ENCODE results near the gene CPXM2.

The CPXM2 gene

DNA sequence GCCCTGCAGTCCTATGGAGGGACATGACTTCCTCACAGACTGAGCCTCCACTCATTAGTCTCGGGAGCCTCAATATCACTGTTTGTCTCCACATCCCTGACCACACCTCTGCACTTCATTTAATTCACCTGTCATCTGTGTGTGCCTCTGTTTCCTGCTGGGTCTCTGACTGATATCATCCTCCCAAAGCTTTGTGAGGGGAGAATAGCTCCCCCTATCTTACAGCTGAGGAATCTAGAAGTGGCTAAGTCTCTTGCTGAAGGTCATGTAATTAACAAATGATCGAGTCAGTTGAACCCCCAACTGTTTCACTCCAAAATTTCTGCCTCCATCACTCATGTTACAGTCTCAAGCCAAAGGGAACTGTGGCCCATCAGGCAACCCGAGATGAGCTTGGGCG, 5.5 kb upstream of the CPXM2 start:
- TF ChIP-seq CREB1 (IDR thresholded peaks at IDR 0.05; ENCODE audit: low read depth) (no peak), EP300 (IDR thresholded peaks at IDR 0.05; ENCODE audit: borderline replicate concordance) (no peak), RAD21 (IDR thresholded peaks at IDR 0.05; ENCODE audit: low read depth) (peak; percentile 41), TEAD4 (IDR thresholded peaks at IDR 0.05) (no peak)

DNA sequence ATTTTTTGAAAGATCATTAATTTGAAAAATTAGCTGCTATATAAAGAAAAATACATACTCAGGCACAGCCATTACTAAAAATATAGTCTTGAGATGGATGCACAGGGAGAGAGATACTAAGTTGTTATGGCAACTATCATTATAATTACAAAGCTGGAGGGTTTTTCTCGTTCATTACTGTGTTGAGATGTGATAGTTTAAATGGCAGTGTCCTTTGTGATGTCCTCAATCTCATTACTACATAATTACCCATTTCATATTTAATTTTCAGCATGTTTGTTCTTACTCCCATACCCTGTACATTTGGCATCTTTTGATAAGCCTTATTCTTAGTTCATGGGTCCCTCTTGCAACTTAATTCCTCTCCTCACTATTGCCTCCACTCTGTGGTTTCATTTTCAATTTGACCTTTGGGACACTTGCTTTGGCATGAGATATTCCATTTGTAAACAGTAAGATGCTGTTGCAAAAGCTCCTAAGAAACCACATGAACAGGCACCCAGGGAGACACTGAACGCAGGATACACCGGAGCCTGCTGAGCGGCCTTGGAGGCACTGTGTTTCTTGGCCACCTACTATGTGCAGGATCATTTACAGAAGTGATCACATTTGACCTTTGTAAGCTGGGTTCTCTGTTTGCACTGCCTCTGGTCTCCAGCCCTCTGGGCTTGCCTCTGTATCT, 4.8 kb upstream of the CPXM2 start:
- TF ChIP-seq FOXM1 (IDR thresholded peaks at IDR 0.05; ENCODE audit: borderline replicate concordance, low read depth), result no peak
- TF ChIP-seq ZBTB7A (IDR thresholded peaks at IDR 0.05; ENCODE audit: low read depth), result no peak
- TF ChIP-seq TCF12 (IDR thresholded peaks at IDR 0.05; ENCODE audit: low read depth), result no peak
- TF ChIP-seq TEAD4 (IDR thresholded peaks at IDR 0.05), result no peak
- no peak for TF ChIP-seq YY1 (IDR thresholded peaks at IDR 0.05; ENCODE audit: low read depth)
- TF ChIP-seq, protein P1, sequence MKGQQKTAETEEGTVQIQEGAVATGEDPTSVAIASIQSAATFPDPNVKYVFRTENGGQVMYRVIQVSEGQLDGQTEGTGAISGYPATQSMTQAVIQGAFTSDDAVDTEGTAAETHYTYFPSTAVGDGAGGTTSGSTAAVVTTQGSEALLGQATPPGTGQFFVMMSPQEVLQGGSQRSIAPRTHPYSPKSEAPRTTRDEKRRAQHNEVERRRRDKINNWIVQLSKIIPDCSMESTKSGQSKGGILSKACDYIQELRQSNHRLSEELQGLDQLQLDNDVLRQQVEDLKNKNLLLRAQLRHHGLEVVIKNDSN (IDR thresholded peaks at IDR 0.05), result no peak
- no peak for TF ChIP-seq NFIC (IDR thresholded peaks at IDR 0.05)
- no peak for TF ChIP-seq TAF1 (IDR thresholded peaks at IDR 0.05; ENCODE audit: low read depth)
- no peak for TF ChIP-seq EP300 (IDR thresholded peaks at IDR 0.05; ENCODE audit: borderline replicate concordance)
- TF ChIP-seq CREB1 (IDR thresholded peaks at IDR 0.05; ENCODE audit: low read depth), result no peak
- no peak for TF ChIP-seq CEBPB (IDR thresholded peaks at IDR 0.05)
- no peak for TF ChIP-seq RAD21 (IDR thresholded peaks at IDR 0.05; ENCODE audit: low read depth)
- TF ChIP-seq, protein P2, sequence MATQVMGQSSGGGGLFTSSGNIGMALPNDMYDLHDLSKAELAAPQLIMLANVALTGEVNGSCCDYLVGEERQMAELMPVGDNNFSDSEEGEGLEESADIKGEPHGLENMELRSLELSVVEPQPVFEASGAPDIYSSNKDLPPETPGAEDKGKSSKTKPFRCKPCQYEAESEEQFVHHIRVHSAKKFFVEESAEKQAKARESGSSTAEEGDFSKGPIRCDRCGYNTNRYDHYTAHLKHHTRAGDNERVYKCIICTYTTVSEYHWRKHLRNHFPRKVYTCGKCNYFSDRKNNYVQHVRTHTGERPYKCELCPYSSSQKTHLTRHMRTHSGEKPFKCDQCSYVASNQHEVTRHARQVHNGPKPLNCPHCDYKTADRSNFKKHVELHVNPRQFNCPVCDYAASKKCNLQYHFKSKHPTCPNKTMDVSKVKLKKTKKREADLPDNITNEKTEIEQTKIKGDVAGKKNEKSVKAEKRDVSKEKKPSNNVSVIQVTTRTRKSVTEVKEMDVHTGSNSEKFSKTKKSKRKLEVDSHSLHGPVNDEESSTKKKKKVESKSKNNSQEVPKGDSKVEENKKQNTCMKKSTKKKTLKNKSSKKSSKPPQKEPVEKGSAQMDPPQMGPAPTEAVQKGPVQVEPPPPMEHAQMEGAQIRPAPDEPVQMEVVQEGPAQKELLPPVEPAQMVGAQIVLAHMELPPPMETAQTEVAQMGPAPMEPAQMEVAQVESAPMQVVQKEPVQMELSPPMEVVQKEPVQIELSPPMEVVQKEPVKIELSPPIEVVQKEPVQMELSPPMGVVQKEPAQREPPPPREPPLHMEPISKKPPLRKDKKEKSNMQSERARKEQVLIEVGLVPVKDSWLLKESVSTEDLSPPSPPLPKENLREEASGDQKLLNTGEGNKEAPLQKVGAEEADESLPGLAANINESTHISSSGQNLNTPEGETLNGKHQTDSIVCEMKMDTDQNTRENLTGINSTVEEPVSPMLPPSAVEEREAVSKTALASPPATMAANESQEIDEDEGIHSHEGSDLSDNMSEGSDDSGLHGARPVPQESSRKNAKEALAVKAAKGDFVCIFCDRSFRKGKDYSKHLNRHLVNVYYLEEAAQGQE (IDR thresholded peaks at IDR 0.05; ENCODE audit: low read depth), result no peak

DNA sequence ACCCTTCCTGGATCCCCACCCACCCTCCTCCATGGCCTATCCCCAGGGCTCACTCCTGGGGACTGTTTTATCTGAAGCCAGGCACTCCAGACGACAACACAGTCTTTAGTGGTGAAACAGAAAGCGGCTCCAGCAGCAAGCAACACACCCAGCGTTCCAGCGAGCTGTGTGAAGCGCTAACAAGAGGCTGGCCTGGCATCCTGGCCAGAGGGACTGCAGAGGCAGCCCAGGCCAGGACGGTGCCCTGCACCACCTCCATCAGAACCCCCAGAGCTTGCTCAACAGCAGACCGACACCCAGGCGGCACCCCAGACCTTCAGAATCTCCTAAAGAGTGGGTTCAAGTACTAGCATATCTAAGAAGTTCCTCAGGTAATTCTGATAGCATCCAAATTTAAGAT, 2.0 kb upstream of the CPXM2 start:
- TF ChIP-seq EP300 (IDR thresholded peaks at IDR 0.05; ENCODE audit: borderline replicate concordance), result no peak
- TF ChIP-seq NFIC (IDR thresholded peaks at IDR 0.05), result no peak
- TF ChIP-seq FOXM1 (IDR thresholded peaks at IDR 0.05; ENCODE audit: borderline replicate concordance, low read depth), result no peak
- TF ChIP-seq TAF1 (IDR thresholded peaks at IDR 0.05; ENCODE audit: low read depth), result no peak
- TF ChIP-seq YY1 (IDR thresholded peaks at IDR 0.05; ENCODE audit: low read depth), result no peak
- TF ChIP-seq, protein P2 (IDR thresholded peaks at IDR 0.05; ENCODE audit: low read depth), result no peak
- TF ChIP-seq, protein P3, sequence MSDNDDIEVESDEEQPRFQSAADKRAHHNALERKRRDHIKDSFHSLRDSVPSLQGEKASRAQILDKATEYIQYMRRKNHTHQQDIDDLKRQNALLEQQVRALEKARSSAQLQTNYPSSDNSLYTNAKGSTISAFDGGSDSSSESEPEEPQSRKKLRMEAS (IDR thresholded peaks at IDR 0.05), result no peak
- TF ChIP-seq TEAD4 (IDR thresholded peaks at IDR 0.05), result no peak
- no peak for TF ChIP-seq ZBTB7A (IDR thresholded peaks at IDR 0.05; ENCODE audit: low read depth)
- no peak for TF ChIP-seq TCF12 (IDR thresholded peaks at IDR 0.05; ENCODE audit: low read depth)
- TF ChIP-seq, protein P1 (IDR thresholded peaks at IDR 0.05), result no peak
- TF ChIP-seq EGR1 (IDR thresholded peaks at IDR 0.05), result no peak

DNA sequence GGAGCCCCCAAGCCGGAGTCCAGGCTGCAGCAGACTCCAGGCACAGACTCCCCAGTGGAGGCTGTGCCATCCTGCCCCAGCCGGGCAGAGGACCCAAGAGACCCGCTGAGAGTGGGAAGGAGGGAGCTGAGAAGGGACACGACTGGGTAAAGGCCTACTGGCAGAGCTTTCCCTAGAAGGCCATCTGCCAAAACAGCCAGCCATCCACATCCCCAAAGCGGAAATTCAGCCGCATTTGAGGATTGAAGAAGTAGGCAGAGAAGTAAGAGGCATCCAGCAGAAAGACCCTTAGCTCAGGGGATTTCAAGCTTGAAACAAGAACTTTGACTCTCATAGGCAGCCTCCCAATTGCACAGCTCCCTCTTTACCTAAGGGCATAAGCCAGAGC, 857 bp downstream of the CPXM2 start:
- TF ChIP-seq CEBPB (IDR thresholded peaks at IDR 0.05), result no peak
- no peak for TF ChIP-seq NFIC (IDR thresholded peaks at IDR 0.05)
- TF ChIP-seq EGR1 (IDR thresholded peaks at IDR 0.05), result no peak
- TF ChIP-seq, protein P3 (IDR thresholded peaks at IDR 0.05), result no peak
- no peak for TF ChIP-seq YY1 (IDR thresholded peaks at IDR 0.05; ENCODE audit: low read depth)
- no peak for TF ChIP-seq FOXM1 (IDR thresholded peaks at IDR 0.05; ENCODE audit: borderline replicate concordance, low read depth)
- TF ChIP-seq ZBTB7A (IDR thresholded peaks at IDR 0.05; ENCODE audit: low read depth), result no peak
- TF ChIP-seq, protein P2 (IDR thresholded peaks at IDR 0.05; ENCODE audit: low read depth), result no peak
- no peak for TF ChIP-seq RAD21 (IDR thresholded peaks at IDR 0.05; ENCODE audit: low read depth)
- no peak for TF ChIP-seq EP300 (IDR thresholded peaks at IDR 0.05; ENCODE audit: borderline replicate concordance)
- TF ChIP-seq TCF12 (IDR thresholded peaks at IDR 0.05; ENCODE audit: low read depth), result no peak
- TF ChIP-seq TAF1 (IDR thresholded peaks at IDR 0.05; ENCODE audit: low read depth), result no peak

Data from Ishikawa (cell line).